ENCODE results near the gene SRP19. TPM values are rescaled to one million over a fixed set of nuclear protein-coding genes. Genes with fewer than 3 reads are reported as not detected.

The SRP19 gene
- total and polyA plus RNA-seq, 10 of the 15 experiments (the other 5 are each of a cell fraction or from before 2014, with no cell fraction given) = 43.4 to 379 (median 156) TPM

GRCh38 chr5:112915831-112916230 is 54.7 kb downstream of the SRP19 start:
- ChIA-PET CTCF (interaction anchor here (0.8 to 3.8 kb wide), 8 partner anchors 8 to 112 kb away, joined by 3 to 14 read pairs (median 6); no protein-coding TSS in a partner anchor), SMC1A (ENCODE audit: uncharacterized antibody, unreplicated experiment) (interaction anchor here (1.0 to 2.2 kb wide), 13 partner anchors 8 to 80 kb away, joined by 3 to 7 read pairs (median 4); partner anchors contain the start of gene SRP19), RAD21 (ENCODE audit: unreplicated experiment) (interaction anchor here (0.7 to 2.2 kb wide), 11 partner anchors 9 to 67 kb away, joined by 3 to 5 read pairs (median 3); partner anchors contain the start of gene DCP2), POLR2A (interaction anchor here (0.6 to 1.5 kb wide), 4 partner anchors 9 to 86 kb away, joined by 3 to 5 read pairs (median 4); no protein-coding TSS in a partner anchor)
- H2AFZ ChIP-seq (ENCODE audit: control insufficient read depth, low read depth, low read length) = no peak overlapping the region
- H3K4me1 ChIP-seq (ENCODE audit: control insufficient read depth, insufficient read depth, low read length) = peaks cover 16% of the 10 kb centered on the region
- H3K9ac ChIP-seq (ENCODE audit: control insufficient read depth, insufficient read depth, low read length) = no peak overlapping the region
- DNase-seq (ENCODE audit: low read depth, low spot score) = no peak
- H3K4me3 ChIP-seq = no peak overlapping the region
- no TSS peak for BruUV-seq (replicated peaks)
- peaks cover 0 to 11% of the 10 kb centered on the region in 2 experiments; a peak in 2 of 4 replicates for H3K36me3 ChIP-seq (ENCODE audit: control insufficient read depth in 2 of 2, insufficient read depth in 2 of 2, low read length in 1 of 2)
- H3K79me2 ChIP-seq (ENCODE audit: control insufficient read depth, insufficient read depth, low read length) = peaks cover 34% of the 10 kb centered on the region
- WGBS (ENCODE audit: insufficient coverage, insufficient replicate concordance, low lambda C conversion rate, missing lambda C conversion rate) = 0% methylated on average over 1 of the region's 1 CpG
- no peaks in the 10 kb centered on the region; the same call in 1 of the 2 replicates for H4K20me1 ChIP-seq (ENCODE audit: control insufficient read depth, insufficient read depth)
- H3K27me3 ChIP-seq (replicated peaks in 1 of 2; ENCODE audit: control insufficient read depth in 2 of 2, insufficient read depth in 2 of 2, low read length in 1 of 2) = no peaks in the 10 kb centered on the region
- peak overlapping the region; percentile 10 for H3K4me2 ChIP-seq (ENCODE audit: control insufficient read depth, insufficient read depth)
- peak; percentile 84 for TF ChIP-seq PKNOX1 (IDR thresholded peaks at IDR 0.05)
- no peak for TF ChIP-seq NR2C1 (IDR thresholded peaks at IDR 0.05)
- 0 out of 2 replicates have a peak, but pooled peaks have one; percentile 20 for TF ChIP-seq RUNX3 (IDR thresholded peaks at IDR 0.05; ENCODE audit: low read length)
- no peak for TF ChIP-seq RAD21 (IDR thresholded peaks at IDR 0.05; ENCODE audit: insufficient read depth, low read depth, low read length)
- in situ Hi-C loops (cut with MboI) = no loop called here
- no peak for FAIRE-seq
- H3K9me3 ChIP-seq (replicated peaks; ENCODE audit: control insufficient read depth, insufficient read depth, low read length) = no peaks in the 10 kb centered on the region
- H3K27ac ChIP-seq (ENCODE audit: control insufficient read depth, insufficient read depth) = no peak overlapping the region
- ATAC-seq = peak; percentile 69
- intact Hi-C loops (cut with micrococcal nuclease; ENCODE audit: unreplicated experiment) = loop anchor here (10.0 kb wide), 1 partner anchor 221 kb away; no protein-coding TSS in a partner anchor

Measured in GM12878 (cell line).